Left ventricle myocardium inferior (tissue), 1 donor: Measurements from ENCODE around the gene COPA. TPM values are rescaled to one million over a fixed set of nuclear protein-coding genes. Genes with fewer than 3 reads are reported as not detected.

ENCODE experiments used
- DNase-seq: peaks from one replicate; pipeline ENCODE4 v3.0.0-alpha.2; 2020
- H3K27ac ChIP-seq: fragments of 200-600 bp; replicated peaks from 2 replicates; pipeline ENCODE4 v1.8.0; 2021
- H3K27me3 ChIP-seq: fragments of 200-600 bp; 2 replicates; pipeline ENCODE4 v1.8.0; 2021; ENCODE audit warnings: low read depth
- H3K36me3 ChIP-seq: fragments of 200-600 bp; 2 replicates; pipeline ENCODE4 v1.8.0; 2021
- H3K4me1 ChIP-seq: fragments of 200-600 bp; 2 replicates; pipeline ENCODE4 v1.8.0; 2021
- H3K4me3 ChIP-seq: fragments of 200-600 bp; 2 replicates; pipeline ENCODE4 v1.8.0; 2021; ENCODE audit warnings: mild to moderate bottlenecking, moderate library complexity
- H3K9me3 ChIP-seq: fragments of 200-600 bp; replicated peaks from 2 replicates; pipeline ENCODE4 v1.8.0; 2021
- intact Hi-C: fragments of 100-400 bp; cut with micrococcal nuclease; formaldehyde crosslinking; loops from one replicate; pipeline ENCODE4 v1.11.0; 2022
- total RNA-seq: library from RNA; stranded (reverse); fragmentation: NEBNext Ultra II Directional; extraction: Animal tissue kit (Norgen Biotek cat#: 25700); gene quantifications from one replicate; pipeline ENCODE4 v1.2.1, GENCODE V29; 2021
- TF ChIP-seq, protein P1 (sequence below): fragments of 200-600 bp; IDR thresholded peaks from 2 replicates; pipeline ENCODE4 v1.8.0; 2021; ENCODE audit warnings: antibody characterized with exemption, mild to moderate bottlenecking, borderline replicate concordance
- donor health status: DM: no; HTN: yes; CAD: no; lungs with severe emphysema.

The COPA gene
- total RNA-seq, 1 donor from 2014 or later = 90.4 TPM

GRCh38 chr1:160360227-160360695 lies 17.2 kb upstream of the COPA start:
- TF ChIP-seq, protein P1, sequence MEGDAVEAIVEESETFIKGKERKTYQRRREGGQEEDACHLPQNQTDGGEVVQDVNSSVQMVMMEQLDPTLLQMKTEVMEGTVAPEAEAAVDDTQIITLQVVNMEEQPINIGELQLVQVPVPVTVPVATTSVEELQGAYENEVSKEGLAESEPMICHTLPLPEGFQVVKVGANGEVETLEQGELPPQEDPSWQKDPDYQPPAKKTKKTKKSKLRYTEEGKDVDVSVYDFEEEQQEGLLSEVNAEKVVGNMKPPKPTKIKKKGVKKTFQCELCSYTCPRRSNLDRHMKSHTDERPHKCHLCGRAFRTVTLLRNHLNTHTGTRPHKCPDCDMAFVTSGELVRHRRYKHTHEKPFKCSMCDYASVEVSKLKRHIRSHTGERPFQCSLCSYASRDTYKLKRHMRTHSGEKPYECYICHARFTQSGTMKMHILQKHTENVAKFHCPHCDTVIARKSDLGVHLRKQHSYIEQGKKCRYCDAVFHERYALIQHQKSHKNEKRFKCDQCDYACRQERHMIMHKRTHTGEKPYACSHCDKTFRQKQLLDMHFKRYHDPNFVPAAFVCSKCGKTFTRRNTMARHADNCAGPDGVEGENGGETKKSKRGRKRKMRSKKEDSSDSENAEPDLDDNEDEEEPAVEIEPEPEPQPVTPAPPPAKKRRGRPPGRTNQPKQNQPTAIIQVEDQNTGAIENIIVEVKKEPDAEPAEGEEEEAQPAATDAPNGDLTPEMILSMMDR = no peak
- Histone ChIP-seq H3K27ac (no peak overlapping the region), H3K4me1 (no peaks in the 10 kb centered on the region), H3K27me3 (no peaks in the 10 kb centered on the region), H3K4me3 (no peak overlapping the region), H3K36me3 (peaks cover 42% of the 10 kb centered on the region), H3K9me3 (no peaks in the 10 kb centered on the region)
- no peak for DNase-seq
- intact Hi-C loops = no loop called here

GRCh38 chr1:160359559-160360226 lies 16.6 kb upstream of the COPA start:
- intact Hi-C loops = no loop called here
- Histone ChIP-seq H3K27ac (no peak overlapping the region), H3K36me3 (peaks cover 47% of the 10 kb centered on the region), H3K27me3 (no peaks in the 10 kb centered on the region), H3K9me3 (no peaks in the 10 kb centered on the region), H3K4me1 (no peaks in the 10 kb centered on the region), H3K4me3 (no peak overlapping the region)
- DNase-seq = no peak
- TF ChIP-seq, protein P1 = no peak

GRCh38 chr1:160358073-160358472 lies 15.0 kb upstream of the COPA start:
- Histone ChIP-seq H3K9me3 (no peaks in the 10 kb centered on the region), H3K27ac (no peak overlapping the region), H3K4me3 (no peak overlapping the region), H3K36me3 (peaks cover 64% of the 10 kb centered on the region), H3K4me1 (no peaks in the 10 kb centered on the region), H3K27me3 (no peaks in the 10 kb centered on the region)
- no peak for DNase-seq
- TF ChIP-seq, protein P1 = no peak
- intact Hi-C loops = no loop called here

GRCh38 chr1:160357286-160358002 lies 14.4 kb upstream of the COPA start:
- intact Hi-C loops = no loop called here
- DNase-seq = no peak
- TF ChIP-seq, protein P1 = no peak
- Histone ChIP-seq H3K27me3 (no peaks in the 10 kb centered on the region), H3K27ac (no peak overlapping the region), H3K4me3 (no peak overlapping the region), H3K4me1 (peaks cover under 1% of the 10 kb centered on the region), H3K9me3 (no peaks in the 10 kb centered on the region), H3K36me3 (peaks cover 70% of the 10 kb centered on the region)

DNA sequence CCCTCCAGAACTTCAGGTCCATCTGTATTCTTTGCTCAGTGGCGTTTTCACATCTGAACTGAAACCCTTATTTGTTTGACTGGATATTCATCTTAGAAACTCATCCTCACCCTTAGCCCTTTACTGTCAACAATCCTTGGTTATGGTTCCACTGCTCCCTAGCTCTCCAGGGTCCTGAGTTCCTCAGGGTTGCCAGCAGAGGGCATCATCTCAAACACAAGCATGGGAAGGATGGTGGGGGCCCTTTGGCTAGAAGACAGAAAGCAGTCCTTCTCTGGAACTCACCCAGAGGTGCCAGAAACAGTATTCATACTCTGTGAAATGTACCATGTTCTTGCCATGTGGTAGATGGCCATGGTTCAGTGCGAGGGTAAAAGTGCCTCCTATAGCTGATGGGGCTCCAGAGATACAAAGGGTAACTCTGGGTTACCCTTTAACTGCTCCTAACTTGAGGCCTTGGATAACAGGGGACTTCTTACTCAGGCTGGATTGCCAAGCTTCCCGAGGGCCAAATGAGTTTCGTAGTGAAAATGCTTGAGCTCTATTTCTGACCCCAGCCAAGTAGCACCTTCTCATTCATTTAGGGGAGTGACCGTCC lies 11.4 kb upstream of the COPA start:
- TF ChIP-seq, protein P1 = peak; percentile 53
- H3K4me1 ChIP-seq = peaks cover 14% of the 10 kb centered on the region
- no peaks in the 10 kb centered on the region for H3K9me3 ChIP-seq
- H3K4me3 ChIP-seq = no peak overlapping the region
- intact Hi-C loops = no loop called here
- no peak overlapping the region for H3K27ac ChIP-seq
- no peaks in the 10 kb centered on the region for H3K27me3 ChIP-seq
- DNase-seq = no peak
- H3K36me3 ChIP-seq = peaks cover 98% of the 10 kb centered on the region
